ENCODE data around the gene OSBPL5.
A peak's percentile ranks its signal among the peaks of the same experiment; 100 is the strongest.
"Not testable (repeated sequence)": the region's sequence is repeated elsewhere in the genome, so short reads cannot be mapped to it uniquely, and the experiment has no call there.

OSBPL5 gene

DNA sequence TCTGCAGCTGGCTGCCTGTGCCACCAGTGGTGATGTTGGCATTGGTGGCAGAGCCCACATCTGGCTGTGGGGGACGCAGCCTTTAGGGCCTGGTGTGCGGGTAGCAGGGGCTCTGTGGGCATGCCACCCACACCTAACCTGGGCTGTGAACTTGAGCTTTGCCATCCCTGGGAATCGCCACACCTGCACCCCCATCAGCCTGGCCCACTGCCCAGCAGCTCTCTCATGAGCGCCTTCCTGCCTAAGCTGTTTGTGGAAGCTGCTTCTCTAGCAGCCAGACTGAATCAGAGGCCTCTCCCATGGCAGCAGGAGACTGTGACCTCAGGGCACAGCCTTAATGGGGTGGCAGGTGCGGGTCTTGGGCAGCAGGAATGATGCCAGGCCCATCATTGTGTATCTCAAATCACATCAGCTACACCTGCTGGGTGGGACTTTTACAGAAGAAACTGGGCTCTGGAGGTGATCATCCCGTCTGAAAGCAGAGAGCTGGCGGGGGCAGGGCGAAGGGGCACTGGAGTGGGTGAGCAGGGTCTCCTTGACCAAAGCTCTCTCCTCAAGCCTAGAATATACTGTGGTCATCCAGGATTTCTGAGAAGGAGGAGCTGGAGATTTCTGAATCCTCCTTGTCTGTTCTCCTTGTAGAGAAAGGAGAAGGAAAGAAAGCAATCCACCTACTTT, 90.1 kb downstream of the OSBPL5 start:
- Mint-ChIP-seq H3K4me1 (no peaks in the 10 kb centered on the region), H3K27ac (no peak overlapping the region), H3K27me3 (peaks cover 7% of the 10 kb centered on the region), H3K4me3 (no peak overlapping the region), H3K9me3 (no peaks in the 10 kb centered on the region)
- no peak for ATAC-seq
- no peak for DNase-seq

DNA sequence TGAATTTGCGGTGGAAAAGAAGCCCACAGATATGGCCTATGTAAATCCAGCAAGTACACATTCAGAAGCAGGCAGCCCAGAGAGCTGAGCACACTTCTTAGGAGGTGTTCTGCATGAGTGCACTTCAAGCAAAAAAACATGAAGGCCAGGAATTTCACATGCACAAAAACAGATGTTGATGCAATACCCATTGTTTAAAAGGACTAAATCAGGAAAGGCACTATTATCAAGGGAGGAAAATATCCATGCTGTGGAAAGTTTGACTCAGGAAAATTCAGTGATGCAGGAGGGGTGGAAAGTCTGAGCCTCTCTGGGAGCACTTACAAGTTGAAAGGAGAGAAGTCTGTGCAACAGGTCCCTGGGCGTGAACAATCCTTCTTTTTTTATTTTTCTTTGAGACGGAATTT, 92.1 kb downstream of the OSBPL5 start:
- Mint-ChIP-seq H3K9me3 (no peaks in the 10 kb centered on the region), H3K4me3 (no peak overlapping the region), H3K27me3 (peaks cover 8% of the 10 kb centered on the region), H3K4me1 (no peaks in the 10 kb centered on the region), H3K27ac (no peak overlapping the region)
- ATAC-seq (no peak), DNase-seq (no peak)

- no peak overlapping the region for H3K27ac Mint-ChIP-seq
- no peaks in the 10 kb centered on the region for H3K4me1 Mint-ChIP-seq
- H3K4me3 Mint-ChIP-seq: no peak overlapping the region
- H3K27me3 Mint-ChIP-seq: peaks cover 25% of the 10 kb centered on the region
- no peak for ATAC-seq
- no peak for DNase-seq
- H3K9me3 Mint-ChIP-seq: no peaks in the 10 kb centered on the region
Measured at GRCh38 chr11:3069425-3069824, 95.7 kb downstream of the OSBPL5 start.

- H3K27me3 Mint-ChIP-seq: peaks cover 34% of the 10 kb centered on the region
- not testable (repeated sequence) for ATAC-seq, H3K4me1 Mint-ChIP-seq, DNase-seq, H3K9me3 Mint-ChIP-seq, H3K27ac Mint-ChIP-seq, H3K4me3 Mint-ChIP-seq
Measured at GRCh38 chr11:3066308-3066707, 98.8 kb downstream of the OSBPL5 start.

DNA sequence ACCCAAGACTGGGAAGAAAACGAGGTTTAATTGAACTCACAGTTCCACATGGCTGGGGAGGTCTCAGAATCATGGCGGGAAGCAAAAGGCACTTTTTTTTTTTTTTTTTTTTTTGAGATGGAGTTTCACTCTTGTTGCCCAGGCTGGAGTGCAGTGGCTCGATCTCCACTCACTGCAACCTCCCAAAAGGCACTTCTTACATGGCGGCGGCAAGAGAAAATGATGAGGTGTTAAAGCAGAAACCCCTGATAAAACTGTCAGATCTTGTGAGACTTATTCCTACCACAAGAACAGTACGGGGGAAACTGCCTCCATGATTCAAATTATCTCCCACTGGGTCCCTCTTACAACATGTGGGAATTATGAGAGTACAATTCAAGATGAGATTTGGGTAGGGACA, 100.4 kb downstream of the OSBPL5 start:
- H3K27me3 Mint-ChIP-seq: peaks cover 34% of the 10 kb centered on the region
- not testable (repeated sequence) for H3K9me3 Mint-ChIP-seq, H3K27ac Mint-ChIP-seq, DNase-seq, ATAC-seq, H3K4me3 Mint-ChIP-seq, H3K4me1 Mint-ChIP-seq

DNA sequence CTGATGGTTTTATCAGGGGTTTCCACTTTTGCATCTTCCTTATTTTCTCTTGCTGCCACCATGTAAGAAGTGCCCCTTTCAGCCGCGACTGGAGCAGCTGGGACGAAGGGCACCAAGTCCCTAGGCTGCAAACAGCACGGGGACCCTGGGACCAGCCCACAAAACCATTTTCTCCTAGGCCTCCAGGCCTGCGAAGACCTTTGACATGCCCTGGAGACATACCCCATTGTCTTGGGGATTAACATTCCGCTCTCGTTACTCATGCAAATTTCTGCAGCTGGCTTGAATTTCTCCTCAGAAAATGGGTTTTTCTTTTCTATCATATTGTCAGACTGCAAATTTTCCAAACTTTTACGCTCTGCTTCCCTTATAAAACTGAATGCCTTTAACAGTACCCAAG, 101.2 kb downstream of the OSBPL5 start:
- not testable (repeated sequence) for H3K4me3 Mint-ChIP-seq, ATAC-seq, H3K27ac Mint-ChIP-seq, H3K4me1 Mint-ChIP-seq, H3K9me3 Mint-ChIP-seq, DNase-seq
- peaks cover 34% of the 10 kb centered on the region for H3K27me3 Mint-ChIP-seq

- not testable (repeated sequence) for H3K9me3 Mint-ChIP-seq, DNase-seq, ATAC-seq, H3K4me1 Mint-ChIP-seq, H3K27ac Mint-ChIP-seq, H3K4me3 Mint-ChIP-seq
- peaks cover 30% of the 10 kb centered on the region for H3K27me3 Mint-ChIP-seq
Measured at GRCh38 chr11:3063432-3063831, 101.7 kb downstream of the OSBPL5 start.

DNA sequence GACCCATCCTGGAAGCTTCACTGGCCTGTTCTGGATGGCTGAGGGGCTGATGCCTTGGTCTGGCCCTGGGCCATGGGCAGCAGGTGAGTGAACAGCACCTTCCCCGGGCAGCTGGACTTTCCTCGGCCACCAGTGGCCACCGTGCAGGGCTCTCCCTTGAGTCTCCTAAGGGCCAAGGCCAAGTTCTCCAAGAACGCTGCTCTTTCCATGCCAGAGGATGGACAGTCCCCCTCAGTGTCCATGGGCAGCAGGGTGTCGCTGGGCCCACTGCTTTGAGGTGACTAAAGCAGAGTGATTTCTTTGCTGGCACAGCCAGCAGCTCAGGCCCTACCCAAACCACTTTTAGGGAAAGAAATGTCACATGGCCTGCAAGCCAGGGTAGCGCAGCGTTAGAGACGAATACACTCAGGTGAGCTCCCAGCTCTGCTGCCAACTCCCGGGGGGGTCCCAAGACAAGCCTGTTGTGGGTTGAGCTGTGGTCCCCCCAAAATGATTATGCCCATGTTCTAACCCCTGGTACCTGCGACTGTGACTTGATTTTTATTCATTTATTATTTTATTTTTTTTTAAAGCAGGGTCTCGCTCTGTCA, 104.6 kb downstream of the OSBPL5 start:
- Mint-ChIP-seq H3K27me3 (peaks cover 12% of the 10 kb centered on the region), H3K9me3 (no peaks in the 10 kb centered on the region), H3K27ac (peak overlapping the region in 1 of 2 donors; percentile 48), H3K4me3 (no peak overlapping the region), H3K4me1 (peaks cover 17% of the 10 kb centered on the region)
- DNase-seq: no peak
- no peak for ATAC-seq

DNA sequence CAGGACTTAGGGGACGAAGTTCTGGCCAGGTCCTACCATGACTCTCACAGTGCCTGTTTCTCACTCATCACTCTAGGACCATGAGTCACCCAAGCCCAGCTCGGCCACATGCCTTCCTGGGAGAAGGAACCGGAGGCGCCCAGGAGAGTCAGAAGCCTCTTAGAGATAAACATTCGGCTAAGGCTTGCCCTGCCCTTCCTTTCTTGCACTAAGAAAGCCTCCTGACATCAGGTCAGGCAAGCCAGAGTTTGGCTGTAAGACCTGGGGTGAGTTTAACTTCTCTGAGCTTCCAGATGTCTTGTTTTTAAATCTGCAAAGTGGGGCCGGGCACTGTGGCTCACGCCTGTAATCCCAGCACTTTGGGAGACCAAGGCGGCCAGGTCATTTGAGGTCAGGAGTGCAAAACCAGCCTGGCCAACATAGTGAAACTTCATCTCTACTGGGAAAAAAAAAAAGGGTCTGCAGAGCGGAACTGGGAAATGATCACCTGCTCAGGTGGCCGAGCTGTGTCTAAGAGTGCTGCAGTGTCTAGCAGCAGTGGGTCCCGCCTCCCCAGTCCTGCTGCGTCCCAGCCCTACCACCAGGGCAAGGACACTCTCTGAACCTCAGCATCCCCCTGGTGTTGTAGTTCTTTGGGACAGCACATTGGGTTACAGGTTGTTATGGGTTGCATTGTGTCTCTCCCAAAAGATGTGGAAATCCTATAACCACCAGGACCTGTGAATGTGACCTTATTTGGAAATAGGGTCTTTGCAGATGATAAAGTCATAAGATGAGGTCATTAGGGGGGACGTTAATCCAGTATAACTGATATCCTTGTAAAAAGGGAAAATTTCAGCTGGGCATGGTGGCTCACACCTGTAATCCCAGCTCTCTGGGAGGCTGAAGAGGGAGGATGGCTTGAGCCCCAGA, 106.1 kb downstream of the OSBPL5 start:
- H3K4me1 Mint-ChIP-seq: peaks cover 32% of the 10 kb centered on the region
- no peak for DNase-seq
- no peak overlapping the region for H3K27ac Mint-ChIP-seq
- H3K9me3 Mint-ChIP-seq: no peaks in the 10 kb centered on the region
- ATAC-seq: no peak
- peak overlapping the region in 1 of 2 donors; percentile 39 for H3K4me3 Mint-ChIP-seq
- H3K27me3 Mint-ChIP-seq: peaks cover 4% of the 10 kb centered on the region

GRCh38 chr11:3057069-3057963, 107.8 kb downstream of the OSBPL5 start, which contains the start of gene CARS1:
TSS of gene CARS1 (minus strand) at chr11:3057423. CDS start at chr11:3057367, 56 bp downstream.
- H3K27me3 Mint-ChIP-seq: no peaks in the 10 kb centered on the region
- H3K27ac Mint-ChIP-seq: peak within 1 kb of the TSS; percentile 97 to 99
- H3K4me1 Mint-ChIP-seq: peaks cover 47% of the 10 kb centered on the region
- H3K4me3 Mint-ChIP-seq: peak within 1 kb of the TSS; percentile 98
- ATAC-seq (peak; percentile 99), DNase-seq (peak; percentile 90 to 94)
- H3K9me3 Mint-ChIP-seq: no peaks in the 10 kb centered on the region

DNA sequence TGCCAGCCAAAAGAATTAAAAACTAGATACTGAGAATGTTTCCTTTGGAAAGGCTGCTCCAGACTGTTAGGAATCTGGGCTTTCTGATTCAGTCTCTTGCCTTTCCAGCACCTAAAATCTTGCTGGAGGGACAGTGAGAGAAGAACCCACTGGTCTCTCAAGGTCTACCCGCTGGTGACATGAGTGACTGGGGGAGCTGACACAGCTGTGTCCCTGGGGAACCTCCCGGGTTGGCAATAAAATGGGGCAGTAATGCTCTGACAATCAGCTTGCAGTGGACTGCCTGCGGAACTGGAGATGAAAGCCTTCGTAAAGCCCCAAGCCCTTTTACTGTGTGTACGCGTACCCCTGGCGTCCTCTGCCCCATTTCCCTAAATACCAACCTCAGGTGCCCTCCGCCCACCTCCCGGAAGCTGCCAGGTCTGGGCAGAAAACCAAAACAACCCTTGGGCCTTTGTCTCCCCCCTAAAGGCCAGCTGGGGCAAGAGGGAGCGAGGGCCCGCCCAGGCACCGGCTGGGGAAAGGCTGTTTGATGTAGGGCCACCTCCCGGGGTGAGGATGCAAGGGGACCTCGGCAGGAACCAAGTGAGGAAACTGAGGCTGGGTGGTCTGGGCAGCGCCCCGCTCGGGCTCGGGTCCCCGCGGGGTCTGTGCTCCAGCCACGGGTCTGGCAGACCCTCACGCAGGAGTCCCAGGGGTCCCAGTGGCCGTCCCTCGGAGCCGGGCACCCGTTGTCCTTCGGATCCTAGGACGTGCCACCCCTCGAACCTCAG, 108.6 kb downstream of the OSBPL5 start:
- Mint-ChIP-seq H3K4me1 (peaks cover 53% of the 10 kb centered on the region), H3K27me3 (no peaks in the 10 kb centered on the region), H3K27ac (peak overlapping the region; percentile 97 to 99), H3K9me3 (no peaks in the 10 kb centered on the region), H3K4me3 (peak overlapping the region; percentile 98)
- DNase-seq (peak; percentile 34 to 48), ATAC-seq (peak; percentile 38)

- DNase-seq (no peak), ATAC-seq (no peak)
- H3K27ac Mint-ChIP-seq: peak overlapping the region; percentile 94 to 99
- peak overlapping the region; percentile 98 for H3K4me3 Mint-ChIP-seq
- H3K27me3 Mint-ChIP-seq: no peaks in the 10 kb centered on the region
- H3K4me1 Mint-ChIP-seq: peaks cover 59% of the 10 kb centered on the region
- H3K9me3 Mint-ChIP-seq: no peaks in the 10 kb centered on the region
Measured at GRCh38 chr11:3055891-3056290, 109.2 kb downstream of the OSBPL5 start.

GRCh38 chr11:3052567-3052966, 112.5 kb downstream of the OSBPL5 start:
- H3K27ac Mint-ChIP-seq: no peak overlapping the region
- DNase-seq (no peak), ATAC-seq (no peak)
- peaks cover 77% of the 10 kb centered on the region for H3K4me1 Mint-ChIP-seq
- no peak overlapping the region for H3K4me3 Mint-ChIP-seq
- H3K27me3 Mint-ChIP-seq: no peaks in the 10 kb centered on the region
- no peaks in the 10 kb centered on the region for H3K9me3 Mint-ChIP-seq

DNA sequence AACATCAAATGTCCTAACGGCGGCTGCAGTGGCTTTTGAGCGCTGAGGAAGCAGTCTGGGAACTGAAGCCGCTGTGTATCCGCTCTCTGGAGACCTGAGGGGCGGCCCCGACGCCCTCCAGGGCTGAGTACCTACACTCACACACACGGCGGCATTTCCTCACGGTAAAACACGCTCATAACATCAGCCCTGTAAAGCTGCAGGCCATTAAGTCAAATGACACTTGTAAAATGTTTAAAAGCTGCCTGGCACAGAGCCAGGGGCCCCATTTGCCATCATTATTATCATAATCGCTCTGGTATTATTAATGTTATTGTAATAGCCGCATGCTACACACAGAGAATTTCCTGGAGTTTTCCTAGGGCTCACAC, 113.0 kb downstream of the OSBPL5 start:
- Mint-ChIP-seq H3K4me1 (peaks cover 74% of the 10 kb centered on the region), H3K4me3 (no peak overlapping the region), H3K27me3 (no peaks in the 10 kb centered on the region), H3K27ac (no peak overlapping the region), H3K9me3 (no peaks in the 10 kb centered on the region)
- no peak for DNase-seq
- ATAC-seq: no peak

All from stimulated activated naive CD8-positive, alpha-beta T cell treated with anti-CD3 and anti-CD28 coated beads, Interleukin-15, amount 100 ng/mL, for 72 hours (primary cell).